LNCaP clone FGC (cell line): ENCODE results near the gene TANGO6.

Source experiments
- DNase-seq: peaks from one replicate; pipeline ENCODE4 v3.0.0-alpha.2; 2011; ENCODE audit warnings: low read depth
- H3K4me3 ChIP-seq: 2 replicates; pipeline ENCODE4 v1.5.1; 2011; ENCODE audit warnings: mild to moderate bottlenecking, low read depth, low read length, control low read depth
- CTCF ChIP-seq: IDR thresholded peaks from 2 replicates; pipeline ENCODE4 v1.5.1; 2012; ENCODE audit warnings: mild to moderate bottlenecking; ENCODE audit not compliant: control insufficient read depth, insufficient read depth; ENCODE audit errors: extremely low read depth

The TANGO6 gene

DNA sequence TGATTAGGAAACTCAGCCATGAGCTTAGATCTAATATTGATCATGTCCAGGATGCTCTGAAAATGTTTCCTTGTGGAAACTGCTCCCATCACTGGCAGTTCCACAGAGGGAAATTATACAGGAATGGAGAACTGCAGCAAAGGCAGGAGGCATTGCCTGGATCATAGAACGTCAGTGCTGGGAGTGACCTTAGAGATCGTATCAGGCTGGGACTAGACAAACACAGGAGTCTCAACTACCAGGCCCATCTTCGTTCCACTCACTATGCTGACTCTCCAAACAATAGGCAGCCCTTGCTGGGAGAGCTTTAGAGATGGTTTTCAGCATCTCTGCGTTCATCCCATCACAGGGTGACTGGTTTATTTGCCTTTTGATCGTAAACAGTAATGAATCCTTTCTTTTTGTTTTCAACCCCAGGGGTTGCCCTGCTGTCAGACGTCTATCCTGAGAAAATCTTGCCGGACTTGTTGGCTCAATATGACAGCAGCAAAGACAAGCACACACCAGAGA lies 130.3 kb downstream of the TANGO6 start:
- no peak for DNase-seq
- no peak for TF ChIP-seq CTCF
- no peak overlapping the region for H3K4me3 ChIP-seq

DNA sequence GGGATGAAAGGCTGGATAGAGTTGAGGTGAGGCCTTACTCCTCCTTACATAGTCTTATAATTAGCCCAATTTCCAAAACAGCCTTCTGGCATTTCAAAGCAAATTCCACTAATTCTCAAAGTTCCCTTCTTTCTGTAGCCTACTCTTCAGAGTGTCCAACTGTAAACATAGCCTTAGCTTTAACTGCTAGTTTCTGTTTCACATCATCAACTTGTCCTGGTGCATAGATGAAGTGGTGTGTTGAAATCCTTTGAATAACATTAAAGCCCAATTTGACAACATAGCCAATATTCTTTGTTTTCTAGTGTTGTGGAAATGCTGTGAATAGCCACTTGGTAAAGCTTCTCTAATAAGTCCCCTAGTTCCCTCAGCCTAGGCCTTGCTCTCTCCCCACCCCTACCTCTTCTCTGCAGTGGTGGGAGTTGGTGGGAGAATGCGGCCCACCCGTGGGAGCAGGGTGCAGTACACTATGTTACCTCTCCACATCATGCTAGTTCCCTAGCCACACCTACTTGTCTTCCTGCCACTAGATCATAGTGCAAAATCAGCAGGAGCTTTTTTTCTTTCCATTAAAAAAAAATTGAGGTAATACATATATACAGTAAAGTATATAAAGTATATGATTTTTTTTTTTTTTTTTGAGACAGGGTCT lies 135.1 kb downstream of the TANGO6 start:
- no peak for DNase-seq
- TF ChIP-seq CTCF: no peak
- H3K4me3 ChIP-seq: no peak overlapping the region

- no peak for DNase-seq
- TF ChIP-seq CTCF: no peak
Observed at GRCh38 chr16:68980695-68981315, 137.5 kb downstream of the TANGO6 start.

DNA sequence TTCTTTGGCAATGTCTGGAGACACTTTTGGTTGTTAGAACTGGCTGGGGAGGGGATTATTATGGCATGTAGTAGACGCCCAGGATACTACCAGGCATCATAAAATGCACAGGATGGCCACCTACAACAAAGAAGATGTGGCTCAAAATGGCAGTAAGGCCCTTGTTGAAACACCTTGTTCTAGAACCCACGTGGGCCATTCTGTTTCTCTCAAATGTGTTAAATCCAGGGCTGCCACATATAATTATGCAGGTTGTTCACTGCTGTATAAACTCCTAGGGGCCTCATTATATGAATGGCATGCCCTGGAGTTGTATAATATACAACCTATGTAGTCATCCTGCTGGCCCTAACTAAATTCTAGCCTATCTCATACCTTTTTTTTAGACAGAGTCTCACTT lies 138.6 kb downstream of the TANGO6 start:
- H3K4me3 ChIP-seq: no peak overlapping the region
- no peak for DNase-seq
- TF ChIP-seq CTCF: no peak

More at GRCh38 chr16:68980695-68981315, 137.5 kb downstream of the TANGO6 start:
- no peak overlapping the region for H3K4me3 ChIP-seq

GRCh38 chr16:68984467-68984866 lies 141.1 kb downstream of the TANGO6 start:
- DNase-seq: no peak
- H3K4me3 ChIP-seq: no peak overlapping the region
- TF ChIP-seq CTCF: no peak

DNA sequence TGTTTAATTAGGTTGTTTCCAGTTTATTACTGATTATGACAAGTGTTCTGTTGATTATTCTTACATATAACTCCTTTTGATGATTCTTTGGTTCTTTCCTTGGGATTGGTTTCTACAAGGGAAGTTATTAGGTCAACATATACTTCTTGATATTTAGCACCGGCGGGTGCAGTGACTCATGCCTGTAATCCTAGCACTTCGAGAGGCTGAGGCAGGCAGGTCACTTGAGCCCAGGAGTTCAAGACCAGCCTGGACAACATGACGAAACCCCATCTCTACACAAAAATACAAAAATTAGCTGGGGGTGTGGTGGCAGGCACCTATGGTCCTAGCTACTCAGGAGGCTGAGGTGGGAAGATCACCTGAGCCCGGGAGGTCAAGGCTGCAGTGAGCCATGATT lies 141.9 kb downstream of the TANGO6 start:
- TF ChIP-seq CTCF: no peak
- H3K4me3 ChIP-seq: no peak overlapping the region
- DNase-seq: no peak
